ENCODE results near the gene SRSF8. TPM values are rescaled to one million over a fixed set of nuclear protein-coding genes. Genes with fewer than 3 reads are reported as not detected.

Gene SRSF8
- total and polyA plus RNA-seq, 9 of the 15 experiments (the other 6 are each of a cell fraction or from before 2014, with no cell fraction given) = 18.0 to 53.4 (median 27.9) TPM

DNA sequence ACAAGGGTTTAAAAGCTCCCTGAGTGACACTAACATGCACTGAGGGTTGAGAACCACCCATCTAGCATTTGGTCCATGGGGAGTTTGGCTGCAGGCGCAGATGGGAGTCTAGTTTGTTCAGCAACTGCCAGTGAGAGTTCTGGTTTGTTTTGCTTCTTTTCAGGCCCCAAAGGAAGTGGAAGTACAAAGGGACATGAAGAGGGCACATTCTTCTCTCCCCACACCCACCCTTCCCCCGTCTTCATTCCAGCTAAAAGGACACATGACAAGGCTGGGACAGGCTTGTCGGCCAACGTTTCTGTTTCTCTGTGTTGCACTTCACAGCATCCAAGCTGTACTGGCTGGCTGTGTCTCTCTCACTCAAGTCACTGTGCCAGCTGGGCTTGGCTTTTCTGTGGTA is 14.7 kb downstream of the SRSF8 start:
- ATAC-seq (no peak; the same call in 2 of the 3 replicates), FAIRE-seq (no peak), DNase-seq (ENCODE audit: extremely low read depth in 1 of 4, low spot score in 3 of 4) (no peak)
- Histone ChIP-seq H3K79me2 (ENCODE audit: control insufficient read depth, insufficient read depth, low read length) (no peaks in the 10 kb centered on the region), H3K36me3 (ENCODE audit: control insufficient read depth, insufficient read depth, low read length) (no peaks in the 10 kb centered on the region), H3K9me3 (replicated peaks; ENCODE audit: control insufficient read depth, insufficient read depth, low read depth, low read length) (no peaks in the 10 kb centered on the region), H3K9ac (ENCODE audit: insufficient read depth in 1 of 2, low read depth in 2 of 2, low read length in 2 of 2) (no peak overlapping the region), H3K4me3 (no peak overlapping the region), H3K9me1 (ENCODE audit: control insufficient read depth, insufficient read depth, low read length) (no peaks in the 10 kb centered on the region), H3K4me2 (ENCODE audit: insufficient read depth, low read length) (no peak overlapping the region), H3K27me3 (ENCODE audit: control insufficient read depth in 2 of 2, insufficient read depth in 2 of 2, low read length in 2 of 2) (no peaks in the 10 kb centered on the region), H3K27ac (ENCODE audit: extremely low read depth, low read depth, low read length) (no peak overlapping the region), H3K4me1 (replicated peaks in 1 of 2; ENCODE audit: control insufficient read depth in 2 of 2, insufficient read depth in 2 of 2, low read length in 2 of 2) (peaks cover 0 to 14% of the 10 kb centered on the region in 2 experiments; a peak in 3 of 5 replicates), H4K20me1 (replicated peaks; ENCODE audit: control insufficient read depth, insufficient read depth, low read length) (no peaks in the 10 kb centered on the region), H2AFZ (ENCODE audit: low read depth, low read length) (peak overlapping the region; percentile 68)
- intact Hi-C loops (cut with micrococcal nuclease) = no loop called here
- ChIA-PET POLR2A (interaction anchor here (1.1 to 7.0 kb wide), 4 partner anchors 9 to 13 kb away, joined by 3 to 33 read pairs (median 4); no protein-coding TSS in a partner anchor), CTCF (ENCODE audit: low intra/inter-chr PET ratio) (no interaction called here)
- TF ChIP-seq ZNF75A (CRISPR knock-in tag; IDR thresholded peaks at IDR 0.05) (no peak), ZNF431 (CRISPR knock-in tag; IDR thresholded peaks at IDR 0.05) (no peak), GABPA (tag; conservative IDR thresholded peaks at IDR 0.05; ENCODE audit: low read depth) (no peak), RAD21 (CRISPR knock-in tag; conservative IDR thresholded peaks at IDR 0.05 in 1 of 2, IDR thresholded peaks at IDR 0.05 in 1 of 2) (no peak), KDM4B (IDR thresholded peaks at IDR 0.05; ENCODE audit: borderline replicate concordance in 2 of 2, low read depth in 1 of 2) (no peak), PHB (CRISPR knock-in tag; IDR thresholded peaks at IDR 0.05) (no peak), COPS2 (conservative IDR thresholded peaks at IDR 0.05) (no peak), ELF4 (CRISPR knock-in tag; IDR thresholded peaks at IDR 0.05) (no peak), NEUROD1 (IDR thresholded peaks at IDR 0.05; ENCODE audit: borderline replicate concordance, low read depth, low read length, partially characterized antibody) (no peak), ZFP1 (CRISPR knock-in tag; IDR thresholded peaks at IDR 0.05) (no peak), RBBP5 (IDR thresholded peaks at IDR 0.05; ENCODE audit: borderline replicate concordance, insufficient read depth, low read length, poor library complexity, severe bottlenecking) (no peak), POLR3G (IDR thresholded peaks at IDR 0.05; ENCODE audit: extremely low read depth, insufficient read length, insufficient replicate concordance) (no peak)
- TF ChIP-seq, protein P1, sequence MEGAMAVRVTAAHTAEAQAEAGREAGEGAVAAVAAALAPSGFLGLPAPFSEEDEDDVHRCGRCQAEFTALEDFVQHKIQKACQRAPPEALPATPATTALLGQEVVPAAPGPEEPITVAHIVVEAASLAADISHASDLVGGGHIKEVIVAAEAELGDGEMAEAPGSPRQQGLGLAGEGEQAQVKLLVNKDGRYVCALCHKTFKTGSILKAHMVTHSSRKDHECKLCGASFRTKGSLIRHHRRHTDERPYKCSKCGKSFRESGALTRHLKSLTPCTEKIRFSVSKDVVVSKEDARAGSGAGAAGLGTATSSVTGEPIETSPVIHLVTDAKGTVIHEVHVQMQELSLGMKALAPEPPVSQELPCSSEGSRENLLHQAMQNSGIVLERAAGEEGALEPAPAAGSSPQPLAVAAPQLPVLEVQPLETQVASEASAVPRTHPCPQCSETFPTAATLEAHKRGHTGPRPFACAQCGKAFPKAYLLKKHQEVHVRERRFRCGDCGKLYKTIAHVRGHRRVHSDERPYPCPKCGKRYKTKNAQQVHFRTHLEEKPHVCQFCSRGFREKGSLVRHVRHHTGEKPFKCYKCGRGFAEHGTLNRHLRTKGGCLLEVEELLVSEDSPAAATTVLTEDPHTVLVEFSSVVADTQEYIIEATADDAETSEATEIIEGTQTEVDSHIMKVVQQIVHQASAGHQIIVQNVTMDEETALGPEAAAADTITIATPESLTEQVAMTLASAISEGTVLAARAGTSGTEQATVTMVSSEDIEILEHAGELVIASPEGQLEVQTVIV (CRISPR knock-in tag; IDR thresholded peaks at IDR 0.05; ENCODE audit: borderline replicate concordance) = no peak
- TF ChIP-seq, protein P2, sequence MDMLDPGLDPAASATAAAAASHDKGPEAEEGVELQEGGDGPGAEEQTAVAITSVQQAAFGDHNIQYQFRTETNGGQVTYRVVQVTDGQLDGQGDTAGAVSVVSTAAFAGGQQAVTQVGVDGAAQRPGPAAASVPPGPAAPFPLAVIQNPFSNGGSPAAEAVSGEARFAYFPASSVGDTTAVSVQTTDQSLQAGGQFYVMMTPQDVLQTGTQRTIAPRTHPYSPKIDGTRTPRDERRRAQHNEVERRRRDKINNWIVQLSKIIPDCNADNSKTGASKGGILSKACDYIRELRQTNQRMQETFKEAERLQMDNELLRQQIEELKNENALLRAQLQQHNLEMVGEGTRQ (CRISPR knock-in tag; IDR thresholded peaks at IDR 0.05) = no peak
- TF ChIP-seq, protein P3, sequence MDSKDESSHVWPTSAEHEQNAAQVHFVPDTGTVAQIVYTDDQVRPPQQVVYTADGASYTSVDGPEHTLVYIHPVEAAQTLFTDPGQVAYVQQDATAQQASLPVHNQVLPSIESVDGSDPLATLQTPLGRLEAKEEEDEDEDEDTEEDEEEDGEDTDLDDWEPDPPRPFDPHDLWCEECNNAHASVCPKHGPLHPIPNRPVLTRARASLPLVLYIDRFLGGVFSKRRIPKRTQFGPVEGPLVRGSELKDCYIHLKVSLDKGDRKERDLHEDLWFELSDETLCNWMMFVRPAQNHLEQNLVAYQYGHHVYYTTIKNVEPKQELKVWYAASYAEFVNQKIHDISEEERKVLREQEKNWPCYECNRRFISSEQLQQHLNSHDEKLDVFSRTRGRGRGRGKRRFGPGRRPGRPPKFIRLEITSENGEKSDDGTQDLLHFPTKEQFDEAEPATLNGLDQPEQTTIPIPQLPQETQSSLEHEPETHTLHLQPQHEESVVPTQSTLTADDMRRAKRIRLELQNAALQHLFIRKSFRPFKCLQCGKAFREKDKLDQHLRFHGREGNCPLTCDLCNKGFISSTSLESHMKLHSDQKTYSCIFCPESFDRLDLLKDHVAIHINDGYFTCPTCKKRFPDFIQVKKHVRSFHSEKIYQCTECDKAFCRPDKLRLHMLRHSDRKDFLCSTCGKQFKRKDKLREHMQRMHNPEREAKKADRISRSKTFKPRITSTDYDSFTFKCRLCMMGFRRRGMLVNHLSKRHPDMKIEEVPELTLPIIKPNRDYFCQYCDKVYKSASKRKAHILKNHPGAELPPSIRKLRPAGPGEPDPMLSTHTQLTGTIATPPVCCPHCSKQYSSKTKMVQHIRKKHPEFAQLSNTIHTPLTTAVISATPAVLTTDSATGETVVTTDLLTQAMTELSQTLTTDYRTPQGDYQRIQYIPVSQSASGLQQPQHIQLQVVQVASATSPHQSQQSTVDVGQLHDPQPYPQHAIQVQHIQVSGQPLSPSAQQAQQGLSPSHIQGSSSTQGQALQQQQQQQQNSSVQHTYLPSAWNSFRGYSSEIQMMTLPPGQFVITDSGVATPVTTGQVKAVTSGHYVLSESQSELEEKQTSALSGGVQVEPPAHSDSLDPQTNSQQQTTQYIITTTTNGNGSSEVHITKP (IDR thresholded peaks at IDR 0.05; ENCODE audit: partially characterized antibody) = no peak
- 38% methylated on average over 4 of the region's 4 CpGs for WGBS (ENCODE audit: insufficient coverage, low coverage, missing lambda C conversion rate)
- in situ Hi-C loops (cut with MboI) = no loop called here
- no TSS peak for BruUV-seq (replicated peaks)
